ENCODE results near the gene SERPINB10. TPM values are rescaled to one million over a fixed set of nuclear protein-coding genes. Genes with fewer than 3 reads are reported as not detected.

The SERPINB10 gene
- 0.08 TPM in 1 of 2 replicates, not detected in the other for total RNA-seq

GRCh38 chr18:63907664-63908063 lies at the start of gene SERPINB10:
SERPINB10 (plus strand) TSS chr18:63907958; CDS start chr18:63915511, 7,553 bp downstream.

GRCh38 chr18:63887424-63887823 lies 20.3 kb upstream of the SERPINB10 start, which contains the start of gene SERPINB2:
SERPINB2 (plus strand) TSS chr18:63887705; CDS start chr18:63891445, 3,740 bp downstream.

DNA sequence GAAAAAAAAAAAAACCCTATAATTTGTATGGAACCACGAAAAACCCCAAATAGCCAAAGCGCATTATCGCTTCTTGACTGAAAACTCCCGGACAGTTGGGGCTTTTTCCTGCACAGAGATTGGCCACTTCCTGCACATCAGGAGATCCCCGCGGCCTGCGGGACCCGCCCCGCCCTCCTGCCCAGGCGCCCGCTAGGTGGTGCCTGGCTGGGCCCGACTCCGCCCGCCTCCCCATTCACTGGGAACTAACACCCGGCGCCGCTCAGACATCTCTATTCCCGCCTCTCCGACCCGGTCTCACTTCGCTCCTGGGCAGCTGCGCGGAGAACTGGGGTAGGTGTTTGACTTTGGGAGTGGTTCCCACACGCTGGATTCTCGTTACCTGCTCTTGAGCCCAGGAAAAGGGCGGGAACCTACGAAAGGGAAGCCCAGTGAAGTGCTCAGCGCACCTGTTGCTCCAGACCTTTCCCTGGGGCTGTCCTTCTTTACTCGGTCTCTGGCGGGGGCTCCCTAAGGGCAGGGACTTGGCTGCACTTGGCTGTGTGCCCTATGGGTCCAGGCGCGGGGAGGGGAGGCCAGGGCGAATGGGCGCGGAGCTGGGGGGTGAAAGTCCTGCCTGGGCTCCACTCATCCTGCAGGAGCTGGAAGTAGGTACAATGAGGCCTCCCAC lies 41.4 kb downstream of the SERPINB10 start, which contains the start of gene HMSD:
HMSD (plus strand) TSS at position 234 of the 670 bp plus-strand sequence. CDS start 4,155 bp downstream, outside the sequence.

DNA sequence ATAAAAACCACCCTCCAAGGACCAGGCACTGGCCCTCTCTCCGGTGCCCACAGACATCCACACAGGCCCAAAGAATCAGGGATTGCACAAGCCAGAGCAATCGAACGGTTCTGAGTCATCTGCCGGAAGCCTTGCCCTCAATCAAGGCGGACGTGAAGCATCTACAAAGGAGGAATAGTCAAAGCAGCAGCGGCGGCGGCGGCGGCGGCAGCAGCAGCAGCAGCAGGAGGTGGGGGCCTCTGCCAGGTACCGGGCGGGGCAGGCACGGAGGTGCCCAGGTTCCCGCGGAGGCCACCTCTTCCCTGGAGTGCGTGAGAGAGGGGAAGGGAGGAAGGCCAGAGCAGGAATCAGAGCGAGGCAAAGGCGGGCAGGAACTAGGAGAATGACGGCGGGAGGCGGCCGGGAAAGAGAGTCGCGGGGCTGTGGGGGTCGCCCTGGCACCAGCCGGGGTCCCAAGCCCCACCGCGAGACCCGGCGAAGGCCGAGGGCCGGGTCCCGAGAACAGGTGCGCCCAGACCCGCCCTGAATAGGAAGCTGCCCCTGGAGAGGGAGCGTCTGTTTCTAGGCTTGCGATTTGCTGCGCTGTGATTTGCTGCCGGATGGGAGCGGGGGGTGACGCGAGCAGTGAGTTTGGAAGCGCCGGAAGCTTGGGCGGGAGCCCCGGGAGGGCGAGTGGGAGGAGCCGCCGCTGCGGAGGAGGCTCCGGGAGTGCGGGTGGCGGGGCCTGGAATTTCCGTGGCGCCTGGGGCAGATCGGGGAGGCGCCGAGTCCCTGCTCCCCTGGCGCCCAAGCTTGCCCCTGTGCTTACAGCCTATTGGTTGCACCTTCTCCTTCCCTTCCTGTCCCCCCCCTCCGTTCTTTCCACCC lies 62.4 kb downstream of the SERPINB10 start, which contains the start of gene SERPINB8:
SERPINB8 (plus strand) TSS at position 140 of the 867 bp plus-strand sequence. CDS start 8,228 bp downstream, outside the sequence.

Other genes starting within 250 kb of the SERPINB10 start
- 9.4 and 14.8 TPM in 2 replicates for gene SERPINB3, start 246.1 kb upstream of the SERPINB10 start, total RNA-seq
- not detected in 2 replicates for gene SERPINB11, start 205.0 kb upstream of the SERPINB10 start, total RNA-seq
- 8.7 and 9.4 TPM in 2 replicates for gene SERPINB7, start 132.5 kb upstream of the SERPINB10 start, total RNA-seq
- 51.8 and 59.3 TPM in 2 replicates for gene SERPINB2, start 20.3 kb upstream of the SERPINB10 start, total RNA-seq
- 1.4 TPM in 1 of 2 replicates, not detected in the other for gene HMSD, start 41.3 kb downstream of the SERPINB10 start, total RNA-seq
- 25.1 and 29.0 TPM in 2 replicates for gene SERPINB8, start 62.1 kb downstream of the SERPINB10 start, total RNA-seq
- not detected in 2 replicates for gene LINC00305, start 241.1 kb downstream of the SERPINB10 start, total RNA-seq